Mesenchymal stem cell (in vitro differentiated cells and primary cell): ENCODE measurements around the gene PCDHGB3.

Experiments
- DNase-seq: peaks from one replicate; pipeline ENCODE4 v3.0.0-alpha.2; 2013
- H2AFZ ChIP-seq: one replicate; pipeline ENCODE4 v1.6.1; 2013; ENCODE audit warnings: low read depth, mild to moderate bottlenecking, control low read depth, inconsistent platforms, low read length, moderate library complexity
- H2AK5ac ChIP-seq: 2 replicates; pipeline ENCODE4 v1.6.1; 2013; ENCODE audit warnings: low read length, moderate library complexity, mild to moderate bottlenecking, inconsistent platforms; ENCODE audit not compliant: severe bottlenecking
- H2BK120ac ChIP-seq: one replicate; pipeline ENCODE4 v1.6.1; 2013; ENCODE audit warnings: low read depth, mild to moderate bottlenecking, inconsistent platforms, low read length, moderate library complexity
- H2BK12ac ChIP-seq, 2 experiments: one replicate each; pipeline ENCODE4 v1.6.1; 2013; ENCODE audit warnings: inconsistent platforms in 2 of 2, low read length in 2 of 2, mild to moderate bottlenecking in 2 of 2, moderate library complexity in 2 of 2, control low read depth in 1 of 2
- H2BK15ac ChIP-seq: one replicate; pipeline ENCODE4 v1.6.1; 2013; ENCODE audit warnings: mild to moderate bottlenecking, low read depth, inconsistent platforms; ENCODE audit not compliant: poor library complexity, severe bottlenecking
- H2BK5ac ChIP-seq: 2 replicates; pipeline ENCODE4 v1.6.1; 2013; ENCODE audit warnings: low read depth, mild to moderate bottlenecking, low read length, control low read depth, inconsistent platforms; ENCODE audit not compliant: poor library complexity, severe bottlenecking
- H3K14ac ChIP-seq, 2 experiments: one replicate each; pipeline ENCODE4 v1.6.1; 2013; ENCODE audit warnings: inconsistent platforms in 2 of 2, low read length in 2 of 2, control low read depth in 1 of 2, mild to moderate bottlenecking in 1 of 2, moderate library complexity in 1 of 2
- H3K18ac ChIP-seq, 2 experiments: one replicate each; pipeline ENCODE4 v1.6.1; 2013; ENCODE audit warnings: inconsistent platforms in 2 of 2, low read length in 2 of 2, control low read depth in 1 of 2, low read depth in 1 of 2, mild to moderate bottlenecking in 1 of 2
- H3K23ac ChIP-seq, 2 experiments: one replicate each; pipeline ENCODE4 v1.6.1; 2013; ENCODE audit warnings: inconsistent platforms in 2 of 2, low read length in 2 of 2, mild to moderate bottlenecking in 2 of 2, moderate library complexity in 2 of 2, control low read depth in 1 of 2
- H3K27ac ChIP-seq: 2 replicates; pipeline ENCODE4 v1.5.1; 2013; ENCODE audit warnings: mild to moderate bottlenecking, moderate library complexity, low read length, control low read depth, inconsistent platforms; ENCODE audit not compliant: poor library complexity, severe bottlenecking
- H3K27me3 ChIP-seq, 2 experiments: 2 replicates each; pipeline versions ENCODE4 v1.6.1 to v1.7.0; 2013; ENCODE audit warnings: low read length in 2 of 2, mild to moderate bottlenecking in 2 of 2, moderate library complexity in 2 of 2, control low read depth in 1 of 2, inconsistent platforms in 1 of 2; ENCODE audit not compliant: control insufficient read depth in 1 of 2, insufficient read depth in 1 of 2
- H3K36me3 ChIP-seq, 2 experiments: 2 replicates each; pipeline versions ENCODE4 v1.6.1 to v1.7.0; 2013; ENCODE audit warnings: low read length in 2 of 2, control low read depth in 1 of 2, inconsistent platforms in 1 of 2, low read depth in 1 of 2, mild to moderate bottlenecking in 1 of 2; ENCODE audit not compliant: insufficient read depth in 2 of 2, control insufficient read depth in 1 of 2
- H3K4ac ChIP-seq, 2 experiments: one replicate each; pipeline ENCODE4 v1.6.1; 2013; ENCODE audit warnings: inconsistent platforms in 2 of 2, low read length in 2 of 2, mild to moderate bottlenecking in 2 of 2, moderate library complexity in 2 of 2, control low read depth in 1 of 2, low read depth in 1 of 2
- H3K4me1 ChIP-seq: 2 replicates; pipeline ENCODE4 v1.6.1; 2013; ENCODE audit warnings: low read depth, low read length, control low read depth; ENCODE audit not compliant: control insufficient read depth, insufficient read depth
- H3K4me2 ChIP-seq: 2 replicates; pipeline ENCODE4 v1.6.1; 2013; ENCODE audit warnings: low read length, mild to moderate bottlenecking, inconsistent platforms; ENCODE audit not compliant: poor library complexity, severe bottlenecking
- H3K4me3 ChIP-seq, 2 experiments: 2 replicates each; pipeline versions ENCODE4 v1.5.1 to v1.7.0; 2013; ENCODE audit warnings: low read length in 2 of 2, mild to moderate bottlenecking in 2 of 2, control low read depth in 1 of 2, low read depth in 1 of 2; ENCODE audit not compliant: insufficient read depth in 1 of 2
- H3K79me1 ChIP-seq: replicated peaks from 2 replicates; pipeline ENCODE4 v1.6.1; 2013; ENCODE audit warnings: mild to moderate bottlenecking, control low read depth, low read length, inconsistent platforms; ENCODE audit not compliant: poor library complexity, severe bottlenecking
- H3K9ac ChIP-seq: 2 replicates; pipeline ENCODE4 v1.7.0; 2013; ENCODE audit warnings: mild to moderate bottlenecking, low read length, moderate library complexity
- H3K9me3 ChIP-seq: 2 replicates; pipeline ENCODE4 v1.7.0; 2013; ENCODE audit warnings: mild to moderate bottlenecking, low read length; ENCODE audit not compliant: control insufficient read depth
- H4K8ac ChIP-seq: one replicate; pipeline ENCODE4 v1.6.1; 2013; ENCODE audit warnings: inconsistent platforms, mild to moderate bottlenecking, low read length, moderate library complexity
- H4K91ac ChIP-seq: one replicate; pipeline ENCODE4 v1.6.1; 2013; ENCODE audit warnings: mild to moderate bottlenecking, low read length, inconsistent platforms
- WGBS: methylation state at CpG from one replicate; pipeline ENCODE4 v1.1.7; 2013; ENCODE audit warnings: mixed read lengths; 5-methylcytosine and 5-hydroxymethylcytosine counted together

Gene PCDHGB3

DNA sequence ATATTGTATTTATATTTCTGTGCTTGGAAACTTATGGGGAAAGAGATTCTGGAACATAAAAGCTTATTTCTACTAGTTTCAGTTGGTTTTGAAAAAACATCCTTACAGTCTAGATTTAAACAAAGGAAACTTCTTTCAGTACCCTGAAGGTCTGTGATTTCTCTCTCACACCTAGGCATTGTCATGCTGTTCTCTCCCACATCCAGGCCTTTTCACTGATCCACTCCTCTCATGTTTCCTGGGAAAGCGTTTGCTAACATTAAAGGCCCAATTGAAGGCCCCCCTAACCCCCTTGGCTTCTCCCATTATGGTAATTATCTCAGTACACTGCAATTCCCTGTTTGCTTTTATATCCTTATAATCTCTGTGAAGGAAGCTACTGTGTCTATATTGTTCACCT is 27.3 kb upstream of the PCDHGB3 start:
- H4K91ac ChIP-seq = no peak overlapping the region
- H3K9me3 ChIP-seq = peaks cover 60% of the 10 kb centered on the region
- H3K4me2 ChIP-seq = no peak overlapping the region
- no peak overlapping the region for H3K4ac ChIP-seq
- no peak overlapping the region for H2BK120ac ChIP-seq
- no peaks in the 10 kb centered on the region for H3K27me3 ChIP-seq
- H2BK15ac ChIP-seq = no peak overlapping the region
- no peak overlapping the region for H2AFZ ChIP-seq
- H3K18ac ChIP-seq = no peak overlapping the region
- H3K27ac ChIP-seq = no peak overlapping the region
- no peak overlapping the region for H4K8ac ChIP-seq
- DNase-seq = no peak
- no peak overlapping the region for H3K4me3 ChIP-seq
- H3K23ac ChIP-seq = no peak overlapping the region
- H2BK12ac ChIP-seq = no peak overlapping the region
- H2BK5ac ChIP-seq = no peak overlapping the region
- no peak overlapping the region for H3K9ac ChIP-seq
- H3K79me1 ChIP-seq = no peaks in the 10 kb centered on the region
- no peak overlapping the region for H2AK5ac ChIP-seq
- no peaks in the 10 kb centered on the region for H3K36me3 ChIP-seq
- WGBS = 0% methylated on average over 1 of the region's 1 CpG
- H3K14ac ChIP-seq = no peak overlapping the region
- no peaks in the 10 kb centered on the region for H3K4me1 ChIP-seq

DNA sequence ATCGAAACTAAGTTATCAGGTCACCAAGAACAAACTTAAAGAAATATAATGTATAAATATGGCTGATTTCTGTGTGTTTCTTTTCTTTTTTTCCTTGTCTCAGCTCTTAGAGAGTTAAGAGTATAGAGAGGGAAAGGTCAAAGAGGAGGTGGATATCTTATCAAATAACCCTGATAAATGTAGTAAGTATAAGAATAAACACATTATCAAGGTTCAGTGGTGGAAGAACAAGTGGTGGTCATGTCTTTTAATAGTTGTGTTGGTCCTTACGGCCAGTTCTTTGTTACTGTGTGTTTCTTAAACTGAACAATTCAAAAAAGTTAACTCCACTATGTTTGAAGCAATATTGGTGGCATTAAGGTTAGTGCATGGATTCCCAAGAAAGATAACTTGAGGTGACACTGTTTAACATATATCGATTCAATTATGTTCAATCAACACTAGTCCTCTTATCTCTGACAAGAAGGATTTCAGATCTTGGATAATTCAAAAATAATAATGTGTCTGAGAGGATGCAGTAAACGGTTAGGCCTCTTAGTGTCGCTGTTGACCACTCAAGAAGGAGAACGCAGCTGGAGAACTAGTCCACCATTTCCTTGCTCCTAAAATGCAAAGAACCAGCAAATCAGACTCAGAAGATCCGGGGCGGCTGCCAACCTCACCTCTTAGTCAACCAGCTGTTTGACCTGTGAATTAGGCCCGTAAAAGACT is 26.6 kb upstream of the PCDHGB3 start, which contains the start of gene PCDHGA3:
Gene PCDHGA3, plus strand, starts transcription at position 588 of the 711 bp plus-strand sequence. CDS start 205 bp downstream, outside the sequence.
- H3K4me3 ChIP-seq = peak within 1 kb of the TSS in 1 of 2 experiments; percentile 71
- H3K18ac ChIP-seq = no peak within 1 kb of the TSS
- H3K27ac ChIP-seq = no peak within 1 kb of the TSS
- H3K9ac ChIP-seq = peak within 1 kb of the TSS; percentile 79
- no peak within 1 kb of the TSS for H2BK5ac ChIP-seq
- H2AK5ac ChIP-seq = no peak within 1 kb of the TSS
- no peak within 1 kb of the TSS for H3K4me2 ChIP-seq
- H4K8ac ChIP-seq = no peak within 1 kb of the TSS
- 67% methylated on average over 7 of the region's 9 CpGs for WGBS
- H4K91ac ChIP-seq = no peak within 1 kb of the TSS
- H3K4ac ChIP-seq = no peak within 1 kb of the TSS
- H3K23ac ChIP-seq = no peak within 1 kb of the TSS
- H3K14ac ChIP-seq = no peak within 1 kb of the TSS
- H3K27me3 ChIP-seq = no peaks in the 10 kb centered on the region
- DNase-seq = no peak
- no peak within 1 kb of the TSS for H2BK12ac ChIP-seq
- H3K36me3 ChIP-seq = no peaks in the 10 kb centered on the region
- no peak within 1 kb of the TSS for H2AFZ ChIP-seq
- no peaks in the 10 kb centered on the region for H3K79me1 ChIP-seq
- no peak within 1 kb of the TSS for H2BK120ac ChIP-seq
- no peak within 1 kb of the TSS for H2BK15ac ChIP-seq
- H3K4me1 ChIP-seq = no peaks in the 10 kb centered on the region
- peaks cover 56% of the 10 kb centered on the region for H3K9me3 ChIP-seq

DNA sequence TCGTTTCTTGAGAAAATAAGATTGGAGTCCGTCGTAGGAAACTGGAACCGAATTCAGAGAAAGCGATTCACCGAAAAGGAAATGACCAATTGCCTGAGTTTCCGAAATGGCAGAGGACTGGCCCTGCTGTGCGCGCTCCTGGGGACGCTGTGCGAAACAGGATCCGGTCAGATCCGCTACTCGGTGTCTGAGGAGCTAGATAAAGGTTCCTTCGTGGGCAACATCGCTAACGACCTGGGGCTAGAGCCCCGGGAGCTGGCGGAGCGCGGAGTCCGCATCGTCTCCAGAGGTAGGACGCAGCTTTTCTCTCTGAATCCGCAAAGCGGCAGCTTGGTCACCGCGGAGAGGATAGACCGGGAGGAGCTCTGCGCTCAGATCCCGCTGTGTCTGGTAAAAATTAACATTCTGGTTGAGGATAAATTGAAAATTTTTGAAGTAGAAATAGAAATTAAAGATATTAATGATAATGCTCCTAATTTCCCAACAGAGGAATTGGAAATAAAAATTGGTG is 26.0 kb upstream of the PCDHGB3 start:
- H3K23ac ChIP-seq = no peak overlapping the region
- H4K91ac ChIP-seq = no peak overlapping the region
- H3K27me3 ChIP-seq = no peaks in the 10 kb centered on the region
- H3K4ac ChIP-seq = no peak overlapping the region
- H2BK15ac ChIP-seq = no peak overlapping the region
- H3K14ac ChIP-seq = no peak overlapping the region
- peak overlapping the region; percentile 79 for H3K9ac ChIP-seq
- H2BK12ac ChIP-seq = no peak overlapping the region
- H3K36me3 ChIP-seq = no peaks in the 10 kb centered on the region
- WGBS = 94% methylated on average over 26 of the region's 31 CpGs
- no peak for DNase-seq
- no peak overlapping the region for H2AK5ac ChIP-seq
- H3K9me3 ChIP-seq = peaks cover 58% of the 10 kb centered on the region
- H2BK120ac ChIP-seq = no peak overlapping the region
- no peaks in the 10 kb centered on the region for H3K4me1 ChIP-seq
- no peak overlapping the region for H2AFZ ChIP-seq
- H2BK5ac ChIP-seq = no peak overlapping the region
- H3K79me1 ChIP-seq = no peaks in the 10 kb centered on the region
- no peak overlapping the region for H3K4me2 ChIP-seq
- peak overlapping the region in 1 of 2 experiments; percentile 71 for H3K4me3 ChIP-seq
- H3K18ac ChIP-seq = no peak overlapping the region
- no peak overlapping the region for H3K27ac ChIP-seq
- no peak overlapping the region for H4K8ac ChIP-seq

DNA sequence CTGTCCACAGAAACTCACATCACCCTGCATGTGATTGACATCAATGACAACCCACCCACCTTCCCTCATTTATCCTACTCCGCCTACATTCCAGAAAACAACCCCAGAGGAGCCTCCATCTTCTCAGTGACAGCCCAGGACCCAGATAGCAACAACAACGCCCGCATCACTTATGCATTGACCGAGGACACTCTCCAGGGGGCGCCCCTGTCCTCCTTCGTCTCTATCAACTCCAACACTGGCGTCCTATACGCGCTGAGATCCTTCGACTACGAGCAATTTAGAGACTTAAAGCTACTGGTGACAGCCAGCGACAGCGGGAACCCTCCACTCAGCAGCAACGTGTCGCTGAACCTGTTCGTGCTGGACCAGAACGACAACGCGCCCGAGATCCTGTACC is 24.7 kb upstream of the PCDHGB3 start:
- no peak overlapping the region for H2AK5ac ChIP-seq
- no peaks in the 10 kb centered on the region for H3K36me3 ChIP-seq
- H4K8ac ChIP-seq = no peak overlapping the region
- H2BK5ac ChIP-seq = no peak overlapping the region
- H3K4me3 ChIP-seq = no peak overlapping the region
- H2BK120ac ChIP-seq = no peak overlapping the region
- no peak overlapping the region for H4K91ac ChIP-seq
- no peak overlapping the region for H3K27ac ChIP-seq
- WGBS = 96% methylated on average over 15 of the region's 20 CpGs
- no peaks in the 10 kb centered on the region for H3K27me3 ChIP-seq
- H3K9me3 ChIP-seq = peaks cover 47% of the 10 kb centered on the region
- H3K4me1 ChIP-seq = no peaks in the 10 kb centered on the region
- H3K14ac ChIP-seq = no peak overlapping the region
- H3K9ac ChIP-seq = no peak overlapping the region
- no peak overlapping the region for H2BK12ac ChIP-seq
- no peak overlapping the region for H2BK15ac ChIP-seq
- H3K79me1 ChIP-seq = no peaks in the 10 kb centered on the region
- H3K18ac ChIP-seq = no peak overlapping the region
- no peak overlapping the region for H3K23ac ChIP-seq
- no peak for DNase-seq
- no peak overlapping the region for H3K4me2 ChIP-seq
- H3K4ac ChIP-seq = no peak overlapping the region
- no peak overlapping the region for H2AFZ ChIP-seq
